LNCAP (cell line): Measurements from ENCODE around the gene ZBTB12.

ENCODE experiments used
- TF ChIP-seq, protein P1 (sequence below): fragments of 450-650 bp; IDR thresholded peaks from 2 replicates; pipeline ENCODE4 v1.5.1; 2017; ENCODE audit warnings: mild to moderate bottlenecking

ZBTB12 gene

DNA sequence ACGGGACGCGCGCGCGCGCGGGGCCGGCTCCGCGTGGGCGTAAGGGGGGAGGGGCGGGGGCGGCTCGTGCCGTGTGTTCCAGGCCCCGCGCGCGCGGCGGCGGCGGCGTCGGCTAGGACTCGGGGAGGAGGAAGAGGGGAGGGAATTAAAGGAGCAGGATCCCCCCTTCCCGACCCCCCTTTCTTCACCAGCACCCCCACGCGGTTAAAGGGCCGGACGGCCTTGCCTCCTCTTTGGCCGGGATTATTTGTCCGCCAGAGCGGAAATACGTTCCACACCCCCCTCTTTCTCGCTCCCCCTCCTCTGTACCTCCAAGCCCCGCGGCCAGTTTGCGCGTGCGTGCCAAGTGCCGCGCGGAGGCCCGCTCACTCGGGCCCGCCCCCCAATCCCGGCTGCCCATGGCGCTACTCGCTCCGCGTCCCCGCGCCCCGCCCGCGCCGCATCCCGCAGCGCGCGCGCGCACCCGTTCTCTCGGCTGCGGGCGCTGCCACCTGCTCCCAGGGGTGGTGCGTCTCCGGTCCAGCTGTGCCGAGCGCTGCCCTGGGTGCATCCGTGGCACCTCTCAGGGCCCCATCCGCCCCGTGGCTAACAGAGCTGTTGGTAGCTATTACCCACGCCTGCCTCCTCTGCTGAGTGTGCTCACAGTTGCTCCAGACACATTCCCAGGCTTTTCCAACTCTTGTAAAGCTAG lies at the start of gene ZBTB12:
ZBTB12 (minus strand) TSS at position 134 of the 691 bp plus-strand sequence. CDS start 781 bp downstream, outside the sequence.
- TF ChIP-seq, protein P1, sequence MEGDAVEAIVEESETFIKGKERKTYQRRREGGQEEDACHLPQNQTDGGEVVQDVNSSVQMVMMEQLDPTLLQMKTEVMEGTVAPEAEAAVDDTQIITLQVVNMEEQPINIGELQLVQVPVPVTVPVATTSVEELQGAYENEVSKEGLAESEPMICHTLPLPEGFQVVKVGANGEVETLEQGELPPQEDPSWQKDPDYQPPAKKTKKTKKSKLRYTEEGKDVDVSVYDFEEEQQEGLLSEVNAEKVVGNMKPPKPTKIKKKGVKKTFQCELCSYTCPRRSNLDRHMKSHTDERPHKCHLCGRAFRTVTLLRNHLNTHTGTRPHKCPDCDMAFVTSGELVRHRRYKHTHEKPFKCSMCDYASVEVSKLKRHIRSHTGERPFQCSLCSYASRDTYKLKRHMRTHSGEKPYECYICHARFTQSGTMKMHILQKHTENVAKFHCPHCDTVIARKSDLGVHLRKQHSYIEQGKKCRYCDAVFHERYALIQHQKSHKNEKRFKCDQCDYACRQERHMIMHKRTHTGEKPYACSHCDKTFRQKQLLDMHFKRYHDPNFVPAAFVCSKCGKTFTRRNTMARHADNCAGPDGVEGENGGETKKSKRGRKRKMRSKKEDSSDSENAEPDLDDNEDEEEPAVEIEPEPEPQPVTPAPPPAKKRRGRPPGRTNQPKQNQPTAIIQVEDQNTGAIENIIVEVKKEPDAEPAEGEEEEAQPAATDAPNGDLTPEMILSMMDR, result no peak

DNA sequence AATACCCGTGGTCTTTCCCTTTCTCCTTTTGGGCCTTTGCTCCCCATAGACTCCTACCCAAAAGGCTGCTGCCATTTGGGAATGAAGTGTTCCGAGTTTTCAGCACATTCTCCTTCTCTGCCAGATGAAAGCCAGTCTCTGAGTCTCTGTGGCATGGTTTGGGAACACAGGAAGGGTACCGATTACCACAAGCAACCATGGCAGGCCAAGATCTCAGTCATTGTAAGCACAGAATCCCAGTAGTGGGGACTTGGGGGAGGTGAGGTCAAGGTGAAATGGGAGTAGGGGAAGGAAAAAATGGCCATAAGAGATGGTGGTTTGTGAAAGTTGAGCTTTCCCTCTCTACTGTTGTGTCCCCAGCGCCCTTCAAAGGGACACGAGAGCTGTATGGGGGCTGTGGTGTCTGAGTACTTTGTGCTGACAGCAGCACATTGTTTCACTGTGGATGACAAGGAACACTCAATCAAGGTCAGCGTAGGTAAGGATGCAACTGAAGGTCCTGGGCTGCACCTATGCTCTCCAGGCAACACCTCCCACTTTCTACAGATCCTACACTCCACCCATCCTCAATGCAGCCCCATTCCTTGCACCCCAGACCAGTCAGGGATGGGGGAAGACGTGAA lies 48.2 kb upstream of the ZBTB12 start:
- TF ChIP-seq, protein P1, result no peak

DNA sequence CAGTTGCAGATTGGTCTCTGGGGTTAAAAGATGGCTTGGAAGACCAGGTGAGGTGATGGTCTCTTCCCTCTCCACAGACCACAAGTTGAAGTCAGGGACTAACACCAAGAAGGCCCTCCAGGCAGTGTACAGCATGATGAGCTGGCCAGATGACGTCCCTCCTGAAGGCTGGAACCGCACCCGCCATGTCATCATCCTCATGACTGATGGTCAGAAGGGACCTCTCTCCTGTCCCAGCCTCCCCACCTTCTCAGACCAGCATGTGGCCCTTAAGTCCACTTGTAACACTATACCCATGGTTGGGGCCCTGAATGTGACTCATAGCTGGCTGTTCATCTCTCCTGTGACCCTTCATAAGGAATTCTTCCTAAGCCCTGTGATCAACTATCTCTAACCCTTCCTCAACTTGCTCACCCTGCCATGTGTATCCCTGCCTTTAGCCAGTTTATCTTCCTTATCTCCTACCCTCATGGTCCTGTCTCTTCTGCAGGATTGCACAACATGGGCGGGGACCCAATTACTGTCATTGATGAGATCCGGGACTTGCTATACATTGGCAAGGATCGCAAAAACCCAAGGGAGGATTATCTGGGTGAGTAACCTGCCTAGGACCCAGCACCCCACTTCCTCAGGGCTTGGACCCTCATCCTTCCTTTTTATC lies 47.0 kb upstream of the ZBTB12 start:
- TF ChIP-seq, protein P1, result no peak

DNA sequence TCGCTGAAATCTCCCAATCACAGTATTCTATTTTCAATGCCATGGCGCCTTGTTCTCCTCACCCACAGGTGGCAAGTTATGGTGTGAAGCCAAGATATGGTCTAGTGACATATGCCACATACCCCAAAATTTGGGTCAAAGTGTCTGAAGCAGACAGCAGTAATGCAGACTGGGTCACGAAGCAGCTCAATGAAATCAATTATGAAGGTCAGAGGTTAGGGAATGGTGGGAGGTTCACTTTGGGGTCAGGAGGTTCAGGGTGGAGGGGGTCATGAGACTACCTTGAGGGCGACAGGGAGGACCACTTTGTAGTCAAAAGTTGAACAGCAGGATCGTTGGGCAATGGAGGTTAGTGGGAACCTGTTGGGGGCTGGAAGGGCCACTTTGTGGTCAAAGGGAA lies 46.4 kb upstream of the ZBTB12 start:
- TF ChIP-seq, protein P1, result no peak

- TF ChIP-seq, protein P1, result no peak
Observed at GRCh38 chr6:31947864-31948263, 46.0 kb upstream of the ZBTB12 start.

GRCh38 chr6:31947070-31947675 lies 45.3 kb upstream of the ZBTB12 start:
- TF ChIP-seq, protein P1, result no peak

DNA sequence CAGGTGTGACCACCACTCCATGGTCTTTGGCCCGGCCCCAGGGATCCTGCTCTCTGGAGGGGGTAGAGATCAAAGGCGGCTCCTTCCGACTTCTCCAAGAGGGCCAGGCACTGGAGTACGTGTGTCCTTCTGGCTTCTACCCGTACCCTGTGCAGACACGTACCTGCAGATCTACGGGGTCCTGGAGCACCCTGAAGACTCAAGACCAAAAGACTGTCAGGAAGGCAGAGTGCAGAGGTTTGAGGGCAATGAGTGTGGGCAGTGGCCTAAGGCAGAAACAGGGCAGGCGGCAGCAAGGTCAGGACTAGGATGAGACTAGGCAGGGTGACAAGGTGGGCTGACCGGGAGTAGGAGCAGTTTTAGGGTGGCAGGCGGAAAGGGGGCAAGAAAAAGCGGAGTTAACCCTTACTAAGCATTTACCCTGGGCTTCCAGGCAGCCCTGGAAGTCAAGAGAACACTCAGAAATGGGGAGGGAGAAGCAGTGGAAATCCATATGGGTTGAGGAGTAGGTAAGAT lies 44.5 kb upstream of the ZBTB12 start:
- TF ChIP-seq, protein P1, result no peak
